ENCODE results near the gene IL4R.

IL4R gene

DNA sequence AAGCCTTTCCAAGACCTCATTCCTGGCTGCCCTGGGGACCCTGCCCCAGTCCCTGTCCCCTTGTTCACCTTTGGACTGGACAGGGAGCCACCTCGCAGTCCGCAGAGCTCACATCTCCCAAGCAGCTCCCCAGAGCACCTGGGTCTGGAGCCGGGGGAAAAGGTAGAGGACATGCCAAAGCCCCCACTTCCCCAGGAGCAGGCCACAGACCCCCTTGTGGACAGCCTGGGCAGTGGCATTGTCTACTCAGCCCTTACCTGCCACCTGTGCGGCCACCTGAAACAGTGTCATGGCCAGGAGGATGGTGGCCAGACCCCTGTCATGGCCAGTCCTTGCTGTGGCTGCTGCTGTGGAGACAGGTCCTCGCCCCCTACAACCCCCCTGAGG lies 49.5 kb downstream of the IL4R start:
- no peaks in the 10 kb centered on the region for H3K9me3 Mint-ChIP-seq
- no peaks in the 10 kb centered on the region for H3K27me3 Mint-ChIP-seq
- H3K27ac Mint-ChIP-seq (ENCODE audit: low read depth) = peak overlapping the region; percentile 29
- H3K4me3 Mint-ChIP-seq = no peak overlapping the region
- H3K36me3 Mint-ChIP-seq (ENCODE audit: insufficient read depth) = peaks cover 36% of the 10 kb centered on the region
- ATAC-seq (replicated peaks; ENCODE audit: extremely low read depth, poor library complexity, severe bottlenecking) (no peak), DNase-seq (ENCODE audit: low spot score in 2 of 2) (no peak)
- peaks cover 18% of the 10 kb centered on the region for H3K4me1 Mint-ChIP-seq

GRCh38 chr16:27363797-27364196 lies 50.0 kb downstream of the IL4R start:
- Mint-ChIP-seq H3K9me3 (no peaks in the 10 kb centered on the region), H3K4me3 (no peak overlapping the region), H3K27ac (ENCODE audit: low read depth) (peak overlapping the region; percentile 29), H3K27me3 (no peaks in the 10 kb centered on the region), H3K36me3 (ENCODE audit: insufficient read depth) (peaks cover 35% of the 10 kb centered on the region), H3K4me1 (peaks cover 22% of the 10 kb centered on the region)
- DNase-seq (ENCODE audit: low spot score in 2 of 2) (no peak), ATAC-seq (replicated peaks; ENCODE audit: extremely low read depth, poor library complexity, severe bottlenecking) (no peak)

DNA sequence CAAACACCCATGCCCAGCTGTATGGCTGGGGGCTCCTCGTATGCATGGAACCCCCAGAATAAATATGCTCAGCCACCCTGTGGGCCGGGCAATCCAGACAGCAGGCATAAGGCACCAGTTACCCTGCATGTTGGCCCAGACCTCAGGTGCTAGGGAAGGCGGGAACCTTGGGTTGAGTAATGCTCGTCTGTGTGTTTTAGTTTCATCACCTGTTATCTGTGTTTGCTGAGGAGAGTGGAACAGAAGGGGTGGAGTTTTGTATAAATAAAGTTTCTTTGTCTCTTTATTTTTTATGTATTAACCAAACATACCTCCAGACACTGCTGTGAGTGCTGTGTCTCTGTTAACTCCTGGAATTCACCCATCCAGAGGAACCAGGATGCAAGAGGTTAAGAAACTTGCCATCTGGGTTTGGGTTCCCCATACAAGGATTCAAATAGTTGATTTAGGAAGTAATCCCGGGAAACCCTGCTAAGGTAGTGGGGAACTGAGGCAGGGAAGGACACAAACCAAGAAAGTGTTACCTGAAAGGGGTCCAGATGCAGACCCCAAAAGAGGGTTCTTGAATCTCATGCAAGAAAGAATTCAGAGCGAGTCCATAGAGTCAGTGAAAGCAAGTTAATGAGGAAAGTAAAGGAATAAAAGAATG lies 50.8 kb downstream of the IL4R start:
- no peak for ATAC-seq (replicated peaks; ENCODE audit: extremely low read depth, poor library complexity, severe bottlenecking)
- H3K4me3 Mint-ChIP-seq = no peak overlapping the region
- no peaks in the 10 kb centered on the region for H3K27me3 Mint-ChIP-seq
- DNase-seq (ENCODE audit: low spot score in 2 of 2) = no peak
- H3K9me3 Mint-ChIP-seq = no peaks in the 10 kb centered on the region
- H3K36me3 Mint-ChIP-seq (ENCODE audit: insufficient read depth) = peaks cover 27% of the 10 kb centered on the region
- H3K4me1 Mint-ChIP-seq = peaks cover 23% of the 10 kb centered on the region
- no peak overlapping the region for H3K27ac Mint-ChIP-seq (ENCODE audit: low read depth)

GRCh38 chr16:27365142-27366089 lies 51.6 kb downstream of the IL4R start:
- DNase-seq (ENCODE audit: low spot score in 2 of 2) (no peak), ATAC-seq (replicated peaks; ENCODE audit: extremely low read depth, poor library complexity, severe bottlenecking) (no peak)
- Mint-ChIP-seq H3K4me1 (peaks cover 31% of the 10 kb centered on the region), H3K36me3 (ENCODE audit: insufficient read depth) (peaks cover 27% of the 10 kb centered on the region), H3K27ac (ENCODE audit: low read depth) (peak overlapping the region; percentile 72), H3K9me3 (no peaks in the 10 kb centered on the region), H3K27me3 (no peaks in the 10 kb centered on the region), H3K4me3 (no peak overlapping the region)

DNA sequence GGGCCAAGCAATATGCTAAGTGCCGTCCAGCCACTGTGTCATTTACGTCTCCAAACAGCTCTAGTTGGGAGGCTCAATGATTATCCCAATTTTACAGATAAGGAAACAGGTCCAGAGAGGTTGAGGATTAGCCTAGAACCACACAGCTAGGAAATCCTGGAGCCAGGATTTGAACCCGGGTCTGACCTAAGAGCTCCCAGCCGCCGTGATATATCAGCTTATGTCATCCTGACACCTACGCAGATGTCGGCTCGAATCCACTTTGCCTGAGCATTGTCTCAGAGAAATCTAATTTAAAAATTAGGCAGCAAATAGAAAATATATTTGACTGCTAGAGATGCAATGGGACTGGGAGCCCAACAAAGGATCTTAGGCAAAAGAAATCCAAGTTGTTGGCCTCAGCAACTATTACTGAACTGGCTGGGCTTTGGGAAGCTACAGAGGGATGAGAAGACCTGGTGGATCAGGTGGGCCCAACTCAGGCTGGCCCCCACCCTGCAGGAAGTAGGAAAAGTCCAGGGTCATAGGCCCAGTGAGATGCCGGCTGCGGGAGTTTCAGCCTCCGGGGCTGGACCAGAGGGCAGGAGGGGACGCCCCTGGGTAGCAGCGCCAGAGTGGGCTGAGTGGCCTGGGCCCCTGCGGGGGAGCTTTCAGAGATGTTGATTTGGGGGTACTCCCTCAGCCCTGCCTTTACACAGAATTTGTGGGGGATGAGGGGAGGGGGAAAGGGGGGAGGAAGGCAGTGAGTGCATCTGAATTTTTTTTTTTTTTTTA lies 53.1 kb downstream of the IL4R start:
- H3K4me1 Mint-ChIP-seq = peaks cover 34% of the 10 kb centered on the region
- H3K27me3 Mint-ChIP-seq = no peaks in the 10 kb centered on the region
- H3K27ac Mint-ChIP-seq (ENCODE audit: low read depth) = peak overlapping the region; percentile 92
- H3K36me3 Mint-ChIP-seq (ENCODE audit: insufficient read depth) = peaks cover 18% of the 10 kb centered on the region
- ATAC-seq (replicated peaks; ENCODE audit: extremely low read depth, poor library complexity, severe bottlenecking) = peak; percentile 2
- H3K4me3 Mint-ChIP-seq = peak overlapping the region; percentile 61
- DNase-seq (ENCODE audit: low spot score in 2 of 2) = no peak
- H3K9me3 Mint-ChIP-seq = no peaks in the 10 kb centered on the region

GRCh38 chr16:27367461-27368357 lies 53.9 kb downstream of the IL4R start:
- Mint-ChIP-seq H3K9me3 (no peaks in the 10 kb centered on the region), H3K36me3 (ENCODE audit: insufficient read depth) (peaks cover 14% of the 10 kb centered on the region), H3K4me1 (peaks cover 34% of the 10 kb centered on the region), H3K27me3 (no peaks in the 10 kb centered on the region), H3K4me3 (peak overlapping the region; percentile 46), H3K27ac (ENCODE audit: low read depth) (peak overlapping the region; percentile 92)
- ATAC-seq (replicated peaks; ENCODE audit: extremely low read depth, poor library complexity, severe bottlenecking) = peak; percentile 87
- DNase-seq (ENCODE audit: low spot score in 2 of 2) = peak; percentile 68 to 85

DNA sequence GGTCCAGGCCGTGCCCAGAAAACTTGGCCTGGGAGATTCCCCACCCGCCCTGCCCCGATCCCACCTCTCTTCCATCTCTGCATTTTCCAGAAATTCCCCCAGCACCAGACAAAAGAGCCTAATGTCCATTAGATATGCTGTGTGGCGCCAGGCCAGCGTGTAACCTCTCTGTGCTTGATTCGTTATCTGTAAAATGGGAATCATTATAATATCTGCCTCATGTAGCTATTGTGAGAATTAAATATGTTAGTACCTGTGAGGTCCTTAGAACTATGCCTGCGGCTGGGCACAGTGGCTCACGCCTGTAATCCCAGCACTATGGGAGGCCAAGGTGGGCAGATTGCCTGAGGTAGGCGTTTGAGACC lies 54.6 kb downstream of the IL4R start:
- Mint-ChIP-seq H3K27me3 (no peaks in the 10 kb centered on the region), H3K4me1 (peaks cover 34% of the 10 kb centered on the region), H3K27ac (ENCODE audit: low read depth) (peak overlapping the region; percentile 92), H3K36me3 (ENCODE audit: insufficient read depth) (peaks cover 13% of the 10 kb centered on the region), H3K4me3 (peak overlapping the region; percentile 46), H3K9me3 (no peaks in the 10 kb centered on the region)
- ATAC-seq (replicated peaks; ENCODE audit: extremely low read depth, poor library complexity, severe bottlenecking) (no peak), DNase-seq (ENCODE audit: low spot score in 2 of 2) (no peak)

DNA sequence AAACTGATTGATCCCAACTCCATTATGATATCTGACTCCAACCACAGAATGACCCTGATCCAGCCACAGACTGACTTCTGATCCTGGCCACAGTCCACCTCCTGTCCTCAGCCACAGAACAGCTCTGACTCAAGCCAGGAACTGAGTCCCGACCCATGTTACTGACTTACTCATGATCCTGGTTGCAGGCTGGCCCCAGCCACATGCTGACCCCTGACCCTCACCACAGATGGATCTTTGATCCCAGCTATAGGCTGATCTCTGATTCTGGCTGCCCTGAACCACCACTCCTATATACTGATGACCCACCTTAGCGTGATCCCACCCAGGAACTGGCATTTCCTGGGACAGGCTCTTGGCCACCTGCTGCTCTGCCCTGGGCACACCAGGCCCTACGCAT lies 56.0 kb downstream of the IL4R start:
- Mint-ChIP-seq H3K4me3 (no peak overlapping the region), H3K36me3 (ENCODE audit: insufficient read depth) (peaks cover 13% of the 10 kb centered on the region), H3K27ac (ENCODE audit: low read depth) (peak overlapping the region; percentile 92), H3K27me3 (no peaks in the 10 kb centered on the region), H3K4me1 (peaks cover 31% of the 10 kb centered on the region), H3K9me3 (no peaks in the 10 kb centered on the region)
- ATAC-seq (replicated peaks; ENCODE audit: extremely low read depth, poor library complexity, severe bottlenecking) (no peak), DNase-seq (ENCODE audit: low spot score in 2 of 2) (no peak)

- ATAC-seq (replicated peaks; ENCODE audit: extremely low read depth, poor library complexity, severe bottlenecking) = no peak
- peak overlapping the region; percentile 92 for H3K27ac Mint-ChIP-seq (ENCODE audit: low read depth)
- no peaks in the 10 kb centered on the region for H3K9me3 Mint-ChIP-seq
- H3K36me3 Mint-ChIP-seq (ENCODE audit: insufficient read depth) = peaks cover 13% of the 10 kb centered on the region
- no peak for DNase-seq (ENCODE audit: low spot score in 2 of 2)
- peaks cover 28% of the 10 kb centered on the region for H3K4me1 Mint-ChIP-seq
- no peak overlapping the region for H3K4me3 Mint-ChIP-seq
- H3K27me3 Mint-ChIP-seq = no peaks in the 10 kb centered on the region
These were observed 56.5 kb downstream of the IL4R start for GRCh38 chr16:27370318-27370717.

DNA sequence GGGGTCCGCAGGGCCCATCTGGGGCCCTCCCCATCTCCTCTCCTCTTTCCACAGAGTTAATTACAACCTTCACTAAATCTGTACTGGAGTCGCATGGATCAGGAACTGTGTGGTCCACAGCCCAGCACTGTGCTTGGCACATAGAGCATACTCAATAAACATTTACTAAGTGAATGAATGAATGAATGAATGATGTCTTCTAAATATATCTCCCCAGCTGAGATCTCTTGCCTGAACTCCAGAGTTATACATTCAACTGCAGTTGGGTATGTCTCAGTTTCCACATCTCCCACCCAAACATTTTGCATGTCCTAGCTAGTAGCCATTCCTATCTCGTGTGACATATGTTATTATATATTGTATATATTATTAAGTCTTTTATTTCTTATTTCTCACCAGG lies 59.5 kb downstream of the IL4R start:
- H3K36me3 Mint-ChIP-seq (ENCODE audit: insufficient read depth) = peaks cover 6% of the 10 kb centered on the region
- peaks cover 26% of the 10 kb centered on the region for H3K4me1 Mint-ChIP-seq
- H3K9me3 Mint-ChIP-seq = no peaks in the 10 kb centered on the region
- H3K27ac Mint-ChIP-seq (ENCODE audit: low read depth) = no peak overlapping the region
- DNase-seq (ENCODE audit: low spot score in 2 of 2) (no peak), ATAC-seq (replicated peaks; ENCODE audit: extremely low read depth, poor library complexity, severe bottlenecking) (no peak)
- no peak overlapping the region for H3K4me3 Mint-ChIP-seq
- no peaks in the 10 kb centered on the region for H3K27me3 Mint-ChIP-seq

DNA sequence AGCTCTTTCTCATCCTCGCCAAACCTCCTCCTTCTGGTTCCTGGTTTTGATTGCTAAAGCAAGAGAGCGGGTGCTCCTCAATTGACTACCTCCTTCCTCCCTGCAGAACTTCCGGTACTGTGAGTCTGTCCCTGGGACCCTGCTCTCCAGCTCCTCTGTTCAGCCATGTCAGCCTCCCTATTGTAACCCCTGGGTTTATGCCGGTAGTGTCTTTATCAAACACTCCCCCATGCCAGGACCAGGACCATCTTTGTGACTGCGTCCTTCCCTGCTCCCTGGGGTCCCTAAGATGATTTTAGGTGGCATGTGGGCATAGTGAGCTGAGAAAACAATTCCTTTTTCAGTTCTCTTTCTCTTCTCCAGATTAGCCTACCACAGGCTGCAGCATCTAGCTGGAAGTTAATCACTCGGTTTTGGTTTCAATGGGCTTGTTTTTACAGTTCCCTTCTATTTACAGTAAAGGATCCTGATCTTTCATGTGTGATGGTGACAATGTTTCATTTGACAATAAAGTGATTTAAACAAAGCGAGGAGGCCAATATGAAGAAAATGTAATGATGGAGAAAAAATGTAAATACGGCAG lies 60.5 kb downstream of the IL4R start:
- no peak for ATAC-seq (replicated peaks; ENCODE audit: extremely low read depth, poor library complexity, severe bottlenecking)
- H3K4me1 Mint-ChIP-seq = peaks cover 33% of the 10 kb centered on the region
- no peaks in the 10 kb centered on the region for H3K27me3 Mint-ChIP-seq
- H3K27ac Mint-ChIP-seq (ENCODE audit: low read depth) = no peak overlapping the region
- peaks cover 4% of the 10 kb centered on the region for H3K36me3 Mint-ChIP-seq (ENCODE audit: insufficient read depth)
- DNase-seq (ENCODE audit: low spot score in 2 of 2) = no peak
- no peaks in the 10 kb centered on the region for H3K9me3 Mint-ChIP-seq
- no peak overlapping the region for H3K4me3 Mint-ChIP-seq

All from central memory CD8-positive, alpha-beta T cell (primary cell).